ENCODE measurements around the gene BCL11B. TPM values are rescaled to one million over a fixed set of nuclear protein-coding genes. Genes with fewer than 3 reads are reported as not detected.

Gene BCL11B
- total RNA-seq, 4 donors from 2014 or later: under 0.01 to 1.1 (median 0.39) TPM

- no peak overlapping the region for H3K4me3 ChIP-seq
- 79 to 81% methylated on average over 2 to 6 of the region's 9 CpGs for WGBS, 2 donors (ENCODE audit: low coverage in 1 of 2)
- H3K4me1 ChIP-seq: peaks cover 0 to under 1% (median 0%) of the 10 kb centered on the region in 3 donors
- peaks cover 0 to 40% (median 0%) of the 10 kb centered on the region in 3 donors for H3K9me3 ChIP-seq
- H3K36me3 ChIP-seq: no peaks in the 10 kb centered on the region
- no peak overlapping the region for H3K27ac ChIP-seq
- peaks cover 70% of the 10 kb centered on the region for H3K27me3 ChIP-seq
- TF ChIP-seq, protein P1, sequence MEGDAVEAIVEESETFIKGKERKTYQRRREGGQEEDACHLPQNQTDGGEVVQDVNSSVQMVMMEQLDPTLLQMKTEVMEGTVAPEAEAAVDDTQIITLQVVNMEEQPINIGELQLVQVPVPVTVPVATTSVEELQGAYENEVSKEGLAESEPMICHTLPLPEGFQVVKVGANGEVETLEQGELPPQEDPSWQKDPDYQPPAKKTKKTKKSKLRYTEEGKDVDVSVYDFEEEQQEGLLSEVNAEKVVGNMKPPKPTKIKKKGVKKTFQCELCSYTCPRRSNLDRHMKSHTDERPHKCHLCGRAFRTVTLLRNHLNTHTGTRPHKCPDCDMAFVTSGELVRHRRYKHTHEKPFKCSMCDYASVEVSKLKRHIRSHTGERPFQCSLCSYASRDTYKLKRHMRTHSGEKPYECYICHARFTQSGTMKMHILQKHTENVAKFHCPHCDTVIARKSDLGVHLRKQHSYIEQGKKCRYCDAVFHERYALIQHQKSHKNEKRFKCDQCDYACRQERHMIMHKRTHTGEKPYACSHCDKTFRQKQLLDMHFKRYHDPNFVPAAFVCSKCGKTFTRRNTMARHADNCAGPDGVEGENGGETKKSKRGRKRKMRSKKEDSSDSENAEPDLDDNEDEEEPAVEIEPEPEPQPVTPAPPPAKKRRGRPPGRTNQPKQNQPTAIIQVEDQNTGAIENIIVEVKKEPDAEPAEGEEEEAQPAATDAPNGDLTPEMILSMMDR (IDR thresholded peaks at IDR 0.05): no peak
- TF ChIP-seq POLR2A (IDR thresholded peaks at IDR 0.05): no peak
- ATAC-seq: no peak
Measured at GRCh38 chr14:99236386-99237138, 35.4 kb downstream of the BCL11B start.

GRCh38 chr14:99235582-99236320 is 36.2 kb downstream of the BCL11B start:
- no peak overlapping the region for H3K27ac ChIP-seq
- H3K27me3 ChIP-seq: peaks cover 78% of the 10 kb centered on the region
- H3K36me3 ChIP-seq: no peaks in the 10 kb centered on the region
- H3K9me3 ChIP-seq: peaks cover 0 to 40% (median 0%) of the 10 kb centered on the region in 3 donors
- 44 to 54% methylated on average over 13 to 15 of the region's 15 CpGs for WGBS, 2 donors (ENCODE audit: low coverage in 1 of 2)
- no peak for ATAC-seq
- no peak for TF ChIP-seq POLR2A (IDR thresholded peaks at IDR 0.05)
- no peak for TF ChIP-seq POLR2AphosphoS5 (IDR thresholded peaks at IDR 0.05)
- no peak for TF ChIP-seq EP300 (IDR thresholded peaks at IDR 0.05)
- TF ChIP-seq, protein P1 (IDR thresholded peaks at IDR 0.05): no peak
- peaks cover 0 to 6% (median 0%) of the 10 kb centered on the region in 3 donors for H3K4me1 ChIP-seq
- H3K4me3 ChIP-seq: no peak overlapping the region

DNA sequence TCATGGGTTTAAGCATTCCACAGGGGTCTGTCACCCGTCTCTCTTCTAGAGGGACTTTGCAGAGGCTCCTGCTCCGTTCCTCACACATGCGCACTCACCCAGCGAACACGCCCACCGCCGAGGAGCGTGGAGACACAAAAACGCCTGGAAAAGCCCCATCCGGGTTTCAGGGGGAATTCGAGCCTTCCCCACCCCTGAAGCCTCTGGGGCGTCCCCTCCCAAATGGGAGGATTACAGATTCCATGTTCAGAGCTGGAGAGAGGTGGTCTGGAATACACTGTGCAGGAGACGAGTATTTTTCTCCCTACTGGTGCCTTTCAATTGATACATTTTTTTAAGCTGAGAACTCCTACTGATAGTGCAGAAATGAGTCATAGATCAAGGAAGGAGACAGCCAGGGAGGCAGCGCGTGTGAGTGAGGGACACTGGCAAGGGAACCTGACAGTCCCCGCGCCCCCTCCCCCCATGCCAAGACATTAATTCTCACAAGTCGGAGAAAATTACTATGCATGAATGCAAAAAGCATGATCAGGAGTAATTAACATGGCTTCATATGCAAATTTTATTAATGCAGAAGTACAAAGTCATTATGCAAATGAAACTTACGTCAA is 36.9 kb downstream of the BCL11B start:
- Histone ChIP-seq H3K4me3 (no peak overlapping the region), H3K27me3 (peaks cover 85% of the 10 kb centered on the region), H3K36me3 (no peaks in the 10 kb centered on the region), H3K27ac (no peak overlapping the region), H3K4me1 (peaks cover 0 to 6% (median 0%) of the 10 kb centered on the region in 3 donors), H3K9me3 (peaks cover 0 to 40% (median 0%) of the 10 kb centered on the region in 3 donors)
- no peak for ATAC-seq
- 4 to 5% methylated on average over 8 to 10 of the region's 19 CpGs for WGBS, 2 donors (ENCODE audit: low coverage in 1 of 2)
- TF ChIP-seq POLR2A (IDR thresholded peaks at IDR 0.05) (no peak), EP300 (IDR thresholded peaks at IDR 0.05) (no peak), POLR2AphosphoS5 (IDR thresholded peaks at IDR 0.05) (no peak)
- TF ChIP-seq, protein P1 (IDR thresholded peaks at IDR 0.05): no peak

DNA sequence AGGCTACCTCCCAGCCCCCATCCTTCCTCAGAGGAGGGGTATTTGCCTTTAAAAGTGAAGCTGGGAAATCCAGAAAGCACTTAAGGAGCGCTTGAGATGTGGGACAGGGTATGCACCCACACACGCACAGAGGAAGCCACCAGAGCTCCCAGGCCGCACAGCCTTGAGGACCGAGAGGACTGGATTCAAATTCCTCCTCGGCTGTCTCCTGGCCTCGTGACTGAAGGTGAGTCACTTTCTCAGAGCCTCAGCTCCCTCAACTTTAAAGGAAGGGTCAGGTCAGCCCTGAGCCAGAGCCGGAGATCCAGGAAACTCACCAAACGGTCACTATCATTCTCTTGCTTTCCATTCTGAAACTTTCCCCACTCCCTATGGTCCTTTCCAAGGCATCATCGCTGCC is 37.6 kb downstream of the BCL11B start:
- Histone ChIP-seq H3K4me1 (peaks cover 0 to 6% (median 0%) of the 10 kb centered on the region in 3 donors), H3K4me3 (no peak overlapping the region), H3K27ac (no peak overlapping the region), H3K36me3 (no peaks in the 10 kb centered on the region), H3K27me3 (peaks cover 89% of the 10 kb centered on the region), H3K9me3 (peaks cover 0 to 40% (median 0%) of the 10 kb centered on the region in 3 donors)
- WGBS, 2 donors (ENCODE audit: low coverage in 1 of 2): 57 to 84% methylated on average over 2 to 5 of the region's 9 CpGs
- no peak for ATAC-seq
- TF ChIP-seq, protein P1 (IDR thresholded peaks at IDR 0.05): no peak
- no peak for TF ChIP-seq POLR2AphosphoS5 (IDR thresholded peaks at IDR 0.05)
- no peak for TF ChIP-seq EP300 (IDR thresholded peaks at IDR 0.05)
- no peak for TF ChIP-seq POLR2A (IDR thresholded peaks at IDR 0.05)

Measured in gastroesophageal sphincter (tissue), 4 donors.